GM12892 (cell line): Measurements from ENCODE around the gene FNBP1.

Source experiments
- POLR2A ChIP-seq: IDR thresholded peaks from 2 replicates; pipeline ENCODE4 v1.6.1; 2011; ENCODE audit warnings: low read depth, low read length, control low read depth
- POLR2AphosphoS5 ChIP-seq: IDR thresholded peaks from 2 replicates; pipeline ENCODE4 v1.6.1; 2011; ENCODE audit warnings: low read depth, low read length, control low read depth

GRCh38 chr9:129868023-129868871 lies 174.7 kb downstream of the FNBP1 start:
- no peak for TF ChIP-seq POLR2A
- TF ChIP-seq POLR2AphosphoS5, result no peak
